Activated T-cell treated with anti-CD3 and anti-CD28 coated beads, Interleukin-2, amount 50 U/mL, for 24 hours (primary cell): ENCODE measurements around the gene CUL3.
A peak's percentile ranks its signal among the peaks of the same experiment; 100 is the strongest.
"Not testable (repeated sequence)": the region's sequence is repeated elsewhere in the genome, so short reads cannot be mapped to it uniquely, and the experiment has no call there.

ENCODE experiments used
- DNase-seq: peaks from one replicate; pipeline ENCODE4 v3.0.0-alpha.2; 2020
- H3K27ac Mint-ChIP-seq: 2 replicates; pipeline ENCODE4 v1.8.0; 2020; ENCODE audit warnings: mild to moderate bottlenecking, mixed read lengths
- H3K27me3 Mint-ChIP-seq: 2 replicates; pipeline ENCODE4 v1.8.0; 2020; ENCODE audit warnings: mixed read lengths
- H3K36me3 Mint-ChIP-seq: 2 replicates; pipeline ENCODE4 v1.8.0; 2020; ENCODE audit warnings: low read depth, mixed read lengths
- H3K4me1 Mint-ChIP-seq: 2 replicates; pipeline ENCODE4 v1.8.0; 2020; ENCODE audit warnings: low read depth, mixed read lengths
- H3K4me3 Mint-ChIP-seq: 2 replicates; pipeline ENCODE4 v1.8.0; 2020; ENCODE audit warnings: mild to moderate bottlenecking, moderate library complexity, mixed read lengths
- H3K9me3 Mint-ChIP-seq: 2 replicates; pipeline ENCODE4 v1.8.0; 2020; ENCODE audit warnings: mixed read lengths

Gene CUL3

DNA sequence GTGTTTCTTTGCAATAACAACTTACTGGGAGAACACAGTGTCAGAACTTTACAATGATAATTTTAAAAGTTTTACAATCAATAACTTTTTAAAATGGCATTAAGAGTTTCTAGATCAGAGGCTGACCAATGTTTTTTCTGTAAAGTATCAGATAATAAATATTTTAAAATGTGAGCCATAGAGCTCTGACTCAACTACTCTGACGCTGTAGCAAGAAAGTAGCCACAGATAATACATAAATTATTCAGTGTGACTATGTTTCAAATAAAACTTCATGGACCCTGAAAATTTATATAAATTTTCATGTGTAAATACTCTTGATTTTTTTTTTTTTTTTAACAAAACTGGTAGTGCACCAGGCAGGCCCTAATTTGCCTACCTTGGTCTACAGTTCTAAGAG lies 77.4 kb downstream of the CUL3 start:
- DNase-seq = no peak
- H3K27me3 Mint-ChIP-seq = no peaks in the 10 kb centered on the region
- no peak overlapping the region for H3K4me3 Mint-ChIP-seq
- no peaks in the 10 kb centered on the region for H3K9me3 Mint-ChIP-seq
- no peak overlapping the region for H3K27ac Mint-ChIP-seq
- H3K4me1 Mint-ChIP-seq = peaks cover 9% of the 10 kb centered on the region
- H3K36me3 Mint-ChIP-seq = peaks cover 74% of the 10 kb centered on the region

DNA sequence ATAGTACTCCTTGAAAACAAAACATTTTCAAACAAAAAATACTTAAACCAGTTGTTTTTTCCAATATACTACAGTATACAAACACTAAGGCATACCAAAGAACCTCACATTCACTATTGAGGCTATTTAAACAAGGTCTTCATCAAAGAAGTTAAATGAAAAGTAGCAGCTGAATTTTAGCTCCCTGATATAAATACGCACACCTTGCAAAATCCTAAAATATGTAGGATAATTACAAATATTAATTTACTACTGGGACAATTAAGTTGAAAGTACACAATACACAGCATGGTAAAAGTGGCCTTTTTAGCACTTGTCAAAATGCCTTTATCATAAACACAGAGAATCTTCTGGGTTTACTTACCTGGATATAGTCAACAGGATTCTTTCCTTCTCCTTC lies 78.7 kb downstream of the CUL3 start:
- Mint-ChIP-seq H3K4me3 (no peak overlapping the region), H3K4me1 (peaks cover 9% of the 10 kb centered on the region), H3K27me3 (no peaks in the 10 kb centered on the region), H3K27ac (no peak overlapping the region), H3K9me3 (no peaks in the 10 kb centered on the region), H3K36me3 (peaks cover 78% of the 10 kb centered on the region)
- no peak for DNase-seq

DNA sequence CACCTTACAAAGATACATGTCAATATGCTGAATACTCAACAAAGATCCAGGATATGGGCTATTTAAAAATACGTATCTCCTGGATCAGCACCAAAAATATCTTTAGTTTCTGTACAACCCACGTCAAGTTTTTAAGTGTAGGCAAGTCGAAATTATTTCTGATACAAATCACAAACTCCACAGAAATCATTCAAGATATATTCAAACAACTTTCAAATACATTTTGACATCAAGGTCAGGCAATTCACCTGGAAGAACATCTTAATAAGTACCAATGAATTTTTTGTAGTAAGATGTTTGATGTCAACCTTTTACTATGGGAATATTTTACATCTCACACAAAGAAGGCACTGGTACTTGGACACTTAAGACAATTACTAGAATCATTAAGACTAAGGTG lies 86.2 kb downstream of the CUL3 start:
- Mint-ChIP-seq H3K4me3 (no peak overlapping the region), H3K36me3 (peaks cover 86% of the 10 kb centered on the region), H3K4me1 (peaks cover 4% of the 10 kb centered on the region), H3K27me3 (no peaks in the 10 kb centered on the region), H3K27ac (no peak overlapping the region), H3K9me3 (no peaks in the 10 kb centered on the region)
- no peak for DNase-seq

DNA sequence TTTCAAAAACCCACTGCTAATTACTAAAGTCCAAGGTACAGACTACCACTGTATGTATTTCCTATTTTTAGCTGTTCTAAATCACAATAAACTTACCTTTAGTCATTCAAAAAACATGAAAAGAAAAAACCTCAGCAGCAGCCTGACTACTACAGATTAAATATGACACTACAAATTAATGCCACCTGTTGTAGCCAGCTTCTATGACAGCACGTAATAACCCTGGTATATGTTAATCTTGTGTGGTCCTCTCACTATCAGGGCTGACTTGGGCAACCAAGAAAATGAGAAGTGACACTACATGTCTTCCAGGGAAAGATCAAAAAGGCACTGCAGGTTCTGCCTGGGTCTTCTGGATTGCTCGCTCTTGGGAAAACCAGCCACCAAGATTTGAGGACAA lies 92.6 kb downstream of the CUL3 start:
- H3K4me1 Mint-ChIP-seq = peaks cover 49% of the 10 kb centered on the region

DNA sequence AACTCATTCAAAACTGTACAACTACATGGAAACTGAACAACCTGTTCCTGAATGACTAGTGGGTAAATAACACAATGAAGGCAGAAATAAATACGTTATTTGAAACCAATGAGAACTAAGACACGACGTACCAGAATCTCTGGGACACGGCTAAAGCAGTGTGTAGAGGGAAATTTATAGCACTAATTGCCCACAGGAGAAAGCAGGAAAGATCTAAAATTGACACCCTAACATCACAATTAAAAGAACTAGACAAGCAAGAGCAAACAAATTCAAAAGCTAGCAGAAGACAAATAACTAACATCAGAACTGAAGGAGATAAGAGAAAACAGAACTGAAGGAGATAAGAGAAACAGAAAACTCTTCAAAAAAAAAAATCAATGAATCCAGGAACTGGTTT lies 97.2 kb downstream of the CUL3 start:
- Mint-ChIP-seq H3K27ac (peak overlapping the region; percentile 24), H3K36me3 (peaks cover 96% of the 10 kb centered on the region), H3K4me1 (peaks cover 61% of the 10 kb centered on the region)
- DNase-seq, H3K27me3 Mint-ChIP-seq, H3K9me3 Mint-ChIP-seq, H3K4me3 Mint-ChIP-seq: not testable (repeated sequence)

More for the DNA sequence above, 92.6 kb downstream of the CUL3 start:
- no peaks in the 10 kb centered on the region for H3K27me3 Mint-ChIP-seq
- H3K4me3 Mint-ChIP-seq = no peak overlapping the region
- H3K9me3 Mint-ChIP-seq = peaks cover 2% of the 10 kb centered on the region
- DNase-seq = no peak
- peaks cover 91% of the 10 kb centered on the region for H3K36me3 Mint-ChIP-seq
- H3K27ac Mint-ChIP-seq = peak overlapping the region; percentile 80

DNA sequence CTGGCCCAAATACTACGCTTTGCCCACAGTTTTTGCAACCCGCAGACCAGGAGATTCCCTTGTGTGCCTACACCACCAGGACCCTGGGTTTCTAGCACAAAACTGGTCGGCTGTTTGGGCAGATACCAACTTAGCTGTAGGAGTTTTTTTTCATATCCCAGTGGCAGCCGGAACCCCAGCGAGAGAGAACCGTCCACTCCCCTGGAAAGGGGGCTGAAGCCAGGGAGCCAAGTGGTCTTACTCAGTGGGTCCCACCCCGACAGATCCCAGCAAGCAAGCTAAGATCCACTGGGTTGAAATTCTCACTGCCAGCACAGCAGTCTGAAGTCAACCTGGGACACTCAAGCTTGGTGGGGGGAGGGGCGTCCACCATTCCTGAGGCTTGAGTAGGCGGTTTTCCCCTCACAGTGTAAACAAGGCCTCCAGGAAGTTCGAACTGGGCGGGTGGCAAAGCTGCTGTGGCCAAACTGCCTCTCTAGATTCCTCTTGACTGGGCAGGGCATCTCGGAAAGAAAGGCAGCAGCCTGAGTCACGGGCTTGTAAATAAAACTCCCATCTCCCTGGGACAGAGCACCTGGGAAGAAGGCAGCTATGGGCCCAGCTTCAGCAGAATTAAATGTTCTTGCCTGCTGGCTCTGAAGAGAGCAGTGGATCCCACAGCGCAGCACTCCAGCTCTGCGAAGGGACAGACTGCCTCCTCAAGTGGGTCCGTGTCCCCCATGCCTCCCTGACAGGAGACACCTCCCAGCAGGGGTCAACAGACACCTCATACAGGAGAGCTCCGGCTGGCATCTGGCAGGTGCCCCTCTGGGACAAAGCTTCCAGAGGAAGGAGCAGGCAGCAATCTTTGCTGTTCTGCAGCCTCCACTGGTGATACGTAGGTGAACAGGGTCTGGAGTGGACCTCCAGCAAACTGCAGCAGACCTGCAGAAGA lies 99.8 kb downstream of the CUL3 start:
- peaks cover 41% of the 10 kb centered on the region for H3K4me1 Mint-ChIP-seq
- not testable (repeated sequence) for H3K4me3 Mint-ChIP-seq, DNase-seq, H3K9me3 Mint-ChIP-seq, H3K27me3 Mint-ChIP-seq
- peak overlapping the region; percentile 54 for H3K27ac Mint-ChIP-seq
- peaks cover 84% of the 10 kb centered on the region for H3K36me3 Mint-ChIP-seq

DNA sequence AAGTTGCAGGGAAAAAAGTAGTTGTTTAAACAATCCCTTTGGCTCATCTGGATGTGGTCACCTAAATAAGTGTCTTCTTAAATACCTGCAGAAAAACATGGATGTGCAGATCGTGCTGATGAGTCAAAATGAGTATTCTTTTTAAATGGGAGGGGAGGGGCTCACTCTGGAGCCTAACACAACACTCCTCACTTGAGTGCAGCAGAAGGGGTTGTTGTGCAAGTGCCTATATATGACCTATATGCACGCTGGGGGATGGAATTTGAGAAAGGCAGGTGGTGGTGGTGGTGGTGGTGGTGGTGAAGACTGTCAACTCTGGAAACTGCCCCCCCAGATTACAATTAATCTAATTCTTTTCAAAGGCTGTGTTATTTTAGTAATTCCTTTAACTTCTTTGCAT lies 105.3 kb downstream of the CUL3 start:
- DNase-seq = no peak
- Mint-ChIP-seq H3K27me3 (no peaks in the 10 kb centered on the region), H3K4me3 (no peak overlapping the region), H3K36me3 (peaks cover 83% of the 10 kb centered on the region), H3K27ac (peak overlapping the region; percentile 50), H3K4me1 (peaks cover 6% of the 10 kb centered on the region), H3K9me3 (no peaks in the 10 kb centered on the region)

DNA sequence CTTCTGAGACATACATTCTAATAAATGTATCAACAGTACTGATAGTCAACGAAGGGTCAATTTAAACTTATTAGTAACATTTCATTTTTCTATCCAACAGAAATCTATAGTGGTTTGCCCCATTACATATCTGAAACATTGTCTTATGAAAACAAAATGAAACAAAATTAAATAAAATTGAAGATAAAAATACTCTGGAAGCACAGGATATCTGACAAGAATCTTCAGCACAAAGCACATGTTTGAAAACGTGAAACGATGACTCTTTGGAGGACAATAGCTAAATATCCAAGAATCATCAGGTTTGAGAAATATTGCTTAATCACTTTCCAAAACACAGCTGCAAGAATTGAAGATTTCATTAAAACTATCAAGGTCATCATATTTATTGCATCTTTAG lies 112.3 kb downstream of the CUL3 start:
- Mint-ChIP-seq H3K4me3 (no peak overlapping the region), H3K27me3 (no peaks in the 10 kb centered on the region), H3K9me3 (no peaks in the 10 kb centered on the region), H3K4me1 (no peaks in the 10 kb centered on the region), H3K36me3 (peaks cover 50% of the 10 kb centered on the region), H3K27ac (no peak overlapping the region)
- no peak for DNase-seq

DNA sequence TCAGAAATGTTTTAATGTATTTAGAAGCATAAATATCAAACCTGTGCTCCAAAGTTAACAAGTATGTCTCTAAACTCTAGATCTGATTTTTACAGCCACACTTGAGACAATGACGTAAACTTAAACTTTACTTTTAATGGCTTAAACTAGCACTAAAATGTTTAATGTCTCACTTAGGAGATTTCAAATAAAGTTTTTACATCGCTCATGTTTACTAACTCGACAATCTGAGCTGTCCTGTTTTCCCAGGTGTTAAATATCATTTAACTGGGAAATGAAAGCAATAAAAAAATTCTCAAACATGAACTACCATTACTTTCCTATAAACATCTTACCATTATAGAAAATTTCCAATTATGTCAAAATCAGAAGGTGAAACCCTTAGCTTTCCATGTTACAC lies 113.0 kb downstream of the CUL3 start:
- Mint-ChIP-seq H3K4me3 (no peak overlapping the region), H3K27ac (no peak overlapping the region), H3K36me3 (peaks cover 43% of the 10 kb centered on the region), H3K9me3 (no peaks in the 10 kb centered on the region), H3K4me1 (no peaks in the 10 kb centered on the region), H3K27me3 (no peaks in the 10 kb centered on the region)
- DNase-seq = no peak

DNA sequence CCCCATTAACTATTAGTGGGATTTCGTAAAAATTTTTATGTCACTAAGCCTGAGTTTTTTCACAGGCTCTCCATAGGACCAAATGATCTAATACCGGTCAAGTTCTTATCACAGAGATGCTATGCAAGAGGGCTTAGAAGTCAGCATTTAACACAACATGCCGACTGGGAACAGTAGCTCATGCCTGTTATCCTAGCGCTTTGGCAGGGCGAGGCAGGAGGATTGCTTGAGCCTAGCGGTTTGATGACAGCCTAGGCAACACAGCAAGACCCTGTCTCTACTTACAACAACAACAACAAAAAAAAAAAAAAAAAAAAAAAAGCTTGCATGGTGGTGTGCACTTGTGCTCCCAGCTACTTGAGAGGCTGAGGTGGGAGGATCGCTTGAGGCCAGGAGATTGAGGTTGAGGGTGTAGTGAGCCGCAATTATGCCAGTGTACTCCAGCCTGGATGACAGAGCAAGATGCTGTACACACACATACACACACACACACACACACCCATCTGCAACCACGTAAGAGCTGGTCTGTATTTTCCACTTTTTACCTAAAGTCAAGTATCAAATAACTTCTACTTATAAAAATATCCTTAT lies 115.7 kb downstream of the CUL3 start:
- Mint-ChIP-seq H3K27me3 (no peaks in the 10 kb centered on the region), H3K36me3 (peaks cover 20% of the 10 kb centered on the region), H3K4me1 (peaks cover 1% of the 10 kb centered on the region), H3K9me3 (no peaks in the 10 kb centered on the region), H3K27ac (no peak overlapping the region), H3K4me3 (no peak overlapping the region)
- DNase-seq = no peak

DNA sequence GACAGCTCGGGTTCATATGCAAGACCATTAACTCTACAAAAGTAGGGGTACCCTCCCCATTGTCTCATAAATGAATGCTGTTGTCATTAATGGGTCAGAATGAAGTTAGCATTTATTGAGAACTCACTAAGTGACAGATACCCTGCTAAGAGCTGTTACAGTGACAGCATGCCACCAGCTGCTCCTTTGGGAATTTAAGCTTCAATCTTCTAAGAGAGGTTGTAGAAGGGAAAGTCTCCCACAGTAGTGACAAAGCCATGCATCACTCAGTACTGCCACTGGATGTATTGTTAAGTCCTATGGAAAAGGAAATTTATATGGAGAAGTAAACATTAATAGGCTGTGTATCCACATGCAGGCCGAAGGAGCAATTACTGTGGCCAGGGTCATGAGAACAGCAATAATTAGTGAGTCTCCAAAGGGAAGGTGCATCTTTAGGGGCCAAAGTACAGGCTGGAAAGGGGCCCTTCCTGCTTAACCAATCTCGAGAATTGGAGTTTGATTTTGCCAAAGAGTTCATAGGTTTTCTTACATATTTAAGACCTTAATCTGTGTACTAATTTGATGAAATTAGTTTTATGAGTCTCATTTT lies 118.8 kb downstream of the CUL3 start:
- H3K9me3 Mint-ChIP-seq = peaks cover 5% of the 10 kb centered on the region
- no peaks in the 10 kb centered on the region for H3K27me3 Mint-ChIP-seq
- H3K36me3 Mint-ChIP-seq = no peaks in the 10 kb centered on the region
- no peak overlapping the region for H3K4me3 Mint-ChIP-seq
- H3K4me1 Mint-ChIP-seq = peaks cover 5% of the 10 kb centered on the region
- no peak for DNase-seq
- no peak overlapping the region for H3K27ac Mint-ChIP-seq

DNA sequence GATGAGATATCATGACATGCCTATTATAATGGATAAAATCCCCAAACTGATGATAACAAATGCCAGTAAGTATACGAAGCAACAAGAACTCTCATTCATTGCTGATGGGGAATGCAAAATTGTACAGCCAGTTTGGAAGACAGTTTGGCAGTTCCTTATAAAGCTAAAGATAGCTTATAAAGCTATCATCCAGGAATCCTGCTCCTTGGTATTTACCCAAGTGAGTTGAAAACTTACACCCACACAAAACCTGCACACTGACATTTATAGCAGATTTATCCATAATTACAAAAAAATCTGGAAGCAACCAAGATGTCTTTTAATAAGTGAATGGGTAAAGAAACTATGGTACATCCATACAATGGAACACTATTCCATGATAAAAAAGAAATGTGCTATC lies 123.8 kb downstream of the CUL3 start:
- H3K27ac Mint-ChIP-seq = no peak overlapping the region
- peaks cover 5% of the 10 kb centered on the region for H3K9me3 Mint-ChIP-seq
- no peak for DNase-seq
- no peaks in the 10 kb centered on the region for H3K36me3 Mint-ChIP-seq
- H3K4me3 Mint-ChIP-seq = no peak overlapping the region
- H3K4me1 Mint-ChIP-seq = peaks cover 5% of the 10 kb centered on the region
- H3K27me3 Mint-ChIP-seq = peaks cover 18% of the 10 kb centered on the region

DNA sequence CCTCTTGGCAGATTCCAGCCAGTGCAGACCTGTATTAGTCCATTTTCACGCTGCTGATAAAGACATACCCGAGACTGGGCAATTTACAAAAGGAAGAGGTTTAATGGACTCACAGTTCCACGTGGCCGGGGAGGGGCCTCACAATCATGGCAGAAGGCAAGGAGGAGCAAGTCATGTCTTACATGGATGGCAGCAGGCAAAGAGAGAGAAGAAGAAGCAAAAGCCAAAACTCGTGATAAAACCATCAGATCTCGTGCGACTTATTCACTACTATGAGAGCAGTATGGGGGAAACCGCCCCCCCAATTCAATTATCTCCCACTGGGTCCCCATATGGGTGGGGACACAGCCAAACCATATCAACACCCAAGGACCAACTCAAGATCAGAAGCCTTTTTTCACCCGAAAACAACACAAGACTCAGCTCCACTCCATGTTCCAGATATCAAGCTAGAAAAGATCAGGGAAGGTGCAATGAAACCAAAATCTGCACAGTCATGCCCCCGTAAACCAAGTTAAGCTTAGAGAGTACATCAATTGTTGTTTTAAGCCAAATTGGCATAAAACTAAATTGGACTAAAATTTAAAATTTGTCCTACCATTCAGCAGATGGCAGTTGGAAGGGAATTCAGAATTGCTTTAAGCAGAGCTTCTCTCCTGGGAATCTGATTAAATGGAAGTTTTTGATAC lies 127.6 kb downstream of the CUL3 start:
- H3K4me3 Mint-ChIP-seq = no peak overlapping the region

DNA sequence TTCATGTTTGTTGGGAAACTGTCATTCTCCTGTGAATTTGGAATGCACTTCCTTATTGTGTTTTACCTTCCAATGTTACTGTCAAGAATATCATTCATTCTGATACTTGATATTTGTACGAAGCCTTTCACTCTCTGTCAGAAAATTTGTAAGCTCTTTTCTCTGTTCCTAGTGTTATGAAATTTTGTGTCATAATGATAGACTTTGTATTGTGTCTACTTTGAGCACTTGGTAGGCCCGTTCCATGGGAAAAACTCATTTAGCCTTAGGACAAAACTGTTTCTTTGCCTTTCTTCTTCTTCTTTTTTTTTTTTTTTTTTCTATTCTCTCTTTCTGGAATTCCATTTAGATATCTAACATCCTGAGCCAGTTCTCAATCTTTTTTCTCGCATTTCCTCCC lies 131.3 kb downstream of the CUL3 start:
- peaks cover 20% of the 10 kb centered on the region for H3K27me3 Mint-ChIP-seq
- H3K27ac Mint-ChIP-seq = no peak overlapping the region
- no peak for DNase-seq
- H3K4me3 Mint-ChIP-seq = no peak overlapping the region
- H3K9me3 Mint-ChIP-seq = no peaks in the 10 kb centered on the region
- no peaks in the 10 kb centered on the region for H3K4me1 Mint-ChIP-seq
- H3K36me3 Mint-ChIP-seq = no peaks in the 10 kb centered on the region

More for the DNA sequence above, 127.6 kb downstream of the CUL3 start:
- peaks cover 18% of the 10 kb centered on the region for H3K27me3 Mint-ChIP-seq
- DNase-seq = no peak
- no peaks in the 10 kb centered on the region for H3K36me3 Mint-ChIP-seq
- H3K9me3 Mint-ChIP-seq = peaks cover 5% of the 10 kb centered on the region
- no peaks in the 10 kb centered on the region for H3K4me1 Mint-ChIP-seq
- no peak overlapping the region for H3K27ac Mint-ChIP-seq
